HepG2 (cell line): ENCODE data around the gene TAP1. TPM values are rescaled to one million over a fixed set of nuclear protein-coding genes. Genes with fewer than 3 reads are reported as not detected.

Experiments used
- AGO1 ChIP-seq: fragments of 200-400 bp; formaldehyde crosslinking; IDR thresholded peaks from 2 replicates; pipeline ENCODE4 v1.6.1; 2017; ENCODE audit warnings: mild to moderate bottlenecking, low read depth, low read length, moderate library complexity; ENCODE audit not compliant: poor library complexity, severe bottlenecking
- ARID5B ChIP-seq: IDR thresholded peaks from 2 replicates; pipeline ENCODE4 v1.4.0; 2020; ENCODE audit warnings: mild to moderate bottlenecking, missing genetic modification reagents
- GTF2F1 ChIP-seq: fragments of 150-350 bp; IDR thresholded peaks from 2 replicates; pipeline ENCODE4 v1.6.1; 2014; ENCODE audit warnings: low read length
- IRF2 ChIP-seq: IDR thresholded peaks from 2 replicates; pipeline ENCODE4 v1.6.1; 2018; ENCODE audit warnings: missing genetic modification reagents, missing compliant biosample characterization
- PAXIP1 ChIP-seq: sonication (generic); formaldehyde crosslinking; conservative IDR thresholded peaks from 2 replicates; pipeline ENCODE4 v1.4.0; 2020; ENCODE audit warnings: mild to moderate bottlenecking, missing genetic modification reagents, moderate library complexity
- SETDB1 ChIP-seq: sonication (generic); formaldehyde crosslinking; IDR thresholded peaks from 2 replicates; pipeline ENCODE4 v1.5.1; 2020; ENCODE audit warnings: missing genetic modification reagents, mild to moderate bottlenecking, borderline replicate concordance
- SUZ12 ChIP-seq: fragments of 150-350 bp; IDR thresholded peaks from 2 replicates; pipeline ENCODE4 v1.6.1; 2014; ENCODE audit warnings: low read depth, low read length
- THAP11 ChIP-seq: IDR thresholded peaks from 2 replicates; pipeline ENCODE4 v1.6.1; 2016; ENCODE audit warnings: missing biosample characterization, missing genetic modification reagents
- ZFP1 ChIP-seq: IDR thresholded peaks from 2 replicates; pipeline ENCODE4 v1.6.1; 2016
- ZFY ChIP-seq: sonication (generic); formaldehyde crosslinking; IDR thresholded peaks from 2 replicates; pipeline ENCODE4 v1.4.0; 2020; ENCODE audit warnings: missing genetic modification reagents
- ZNF224 ChIP-seq: sonication (generic); formaldehyde crosslinking; IDR thresholded peaks from 2 replicates; pipeline ENCODE4 v1.5.0; 2020; ENCODE audit warnings: mild to moderate bottlenecking, missing genetic modification reagents
- ZNF292 ChIP-seq: sonication (generic); formaldehyde crosslinking; IDR thresholded peaks from 2 replicates; pipeline ENCODE4 v1.8.1; 2022; ENCODE audit warnings: mild to moderate bottlenecking, low read depth, missing genetic modification reagents, borderline replicate concordance
- ZNF589 ChIP-seq: sonication (generic); formaldehyde crosslinking; conservative IDR thresholded peaks from 2 replicates; pipeline ENCODE4 v1.8.0; 2022; ENCODE audit warnings: mild to moderate bottlenecking, moderate library complexity, missing genetic modification reagents
- ZNF619 ChIP-seq: sonication (generic); formaldehyde crosslinking; IDR thresholded peaks from 2 replicates; pipeline ENCODE4 v1.4.0; 2020; ENCODE audit warnings: mild to moderate bottlenecking, missing genetic modification reagents
- ZNF737 ChIP-seq: sonication (generic); formaldehyde crosslinking; IDR thresholded peaks from 2 replicates; pipeline ENCODE4 v1.5.0; 2020; ENCODE audit warnings: missing genetic modification reagents, mild to moderate bottlenecking, borderline replicate concordance
- ZNF83 ChIP-seq: sonication (generic); formaldehyde crosslinking; IDR thresholded peaks from 2 replicates; pipeline ENCODE4 v1.4.0; 2020; ENCODE audit warnings: missing genetic modification reagents, mild to moderate bottlenecking, borderline replicate concordance
- ZNF839 ChIP-seq: sonication (generic); formaldehyde crosslinking; IDR thresholded peaks from 2 replicates; pipeline ENCODE4 v1.4.0; 2020; ENCODE audit warnings: missing genetic modification reagents, mild to moderate bottlenecking, borderline replicate concordance
- polyA plus RNA-seq, 8 experiments: library from polyadenylated mRNA; depleted of rRNA in 3 of 8; stranded (reverse) in 7 of 8; unstranded in 1 of 8; fragments of >200 nt; fragmentation: Illumina TruSeq in 4 of 8; extraction: Trizol in 4 of 8; gene quantifications; 2 replicates each; pipeline versions ENCODE4 v1.2.1 to v1.2.3, GENCODE V29; 2011 to 2016; ENCODE audit warnings: low read depth in 4 of 8, missing spikeins in 1 of 8, mixed read lengths in 1 of 8; ENCODE audit not compliant: insufficient read depth in 1 of 8
- total RNA-seq, 5 experiments: library from RNA; depleted of rRNA; stranded (reverse); fragments of >200 nt; fragmentation: Illumina TruSeq; extraction: Trizol; gene quantifications; 2 replicates each; pipeline ENCODE4 v1.2.3, GENCODE V29; 2016; ENCODE audit warnings: low read depth in 1 of 5
- TF ChIP-seq, protein P1 (sequence below): sonication (generic); formaldehyde crosslinking; IDR thresholded peaks from 2 replicates; pipeline ENCODE4 v1.8.1; 2023; ENCODE audit warnings: missing genetic modification reagents, inconsistent platforms, borderline replicate concordance
- TF ChIP-seq, protein P2 (sequence below): sonication (generic); formaldehyde crosslinking; IDR thresholded peaks from 2 replicates; pipeline ENCODE4 v1.4.0; 2020; ENCODE audit warnings: missing genetic modification reagents, low read depth, mild to moderate bottlenecking, borderline replicate concordance

Gene TAP1
- total and polyA plus RNA-seq, 2 of the 13 experiments (the other 11 are each of a cell fraction or from before 2014, with no cell fraction given): 31.2 to 52.2 TPM

DNA sequence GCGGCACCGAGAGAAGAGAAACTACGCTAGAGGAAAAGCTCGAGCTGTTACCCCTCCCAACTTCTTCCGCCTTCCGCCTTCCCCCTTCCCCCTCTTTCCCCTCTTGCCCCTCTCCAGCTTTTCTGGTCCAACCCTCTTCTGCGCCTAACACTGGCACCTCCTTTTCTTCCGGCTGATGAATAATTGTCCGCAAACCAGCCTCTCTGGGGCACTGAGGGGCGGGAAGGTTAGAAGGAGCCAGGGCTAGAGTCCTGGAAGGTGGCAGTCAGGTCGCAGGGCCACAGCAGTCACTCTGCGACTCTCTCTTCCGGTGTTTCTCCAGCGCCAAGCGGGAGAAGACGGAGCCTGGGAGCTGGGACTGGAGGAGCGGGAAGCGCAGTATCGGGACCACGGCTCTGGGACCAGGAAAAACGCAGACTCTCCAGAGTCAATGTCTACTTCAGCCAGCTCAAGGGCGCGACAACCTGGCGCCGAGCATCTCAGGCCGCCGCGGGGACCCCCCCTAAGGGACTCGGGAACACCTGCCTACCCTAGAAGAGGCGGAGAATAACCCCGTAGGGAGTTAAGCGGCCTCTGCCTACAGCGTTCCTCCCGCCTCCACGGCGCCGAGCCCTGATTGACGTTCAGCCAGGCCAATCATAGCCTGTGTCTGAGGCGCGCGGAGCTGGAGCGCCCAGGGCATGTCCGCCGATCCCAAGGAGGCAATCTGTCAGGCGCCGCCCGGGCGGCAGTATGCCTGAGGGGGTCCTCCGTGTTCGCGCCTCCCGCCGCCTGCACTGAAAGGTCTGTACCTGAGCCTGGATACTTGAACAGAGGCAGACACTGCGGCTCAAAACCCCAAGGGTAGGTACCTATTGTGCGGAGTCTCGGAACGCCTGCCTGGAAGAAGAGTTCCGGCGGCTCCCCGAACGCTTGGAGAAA, 40.8 kb upstream of the TAP1 start (continued):
- TF ChIP-seq ARID5B: peak; percentile 55; the same call in 1 of the 2 replicates
- TF ChIP-seq, protein P1, sequence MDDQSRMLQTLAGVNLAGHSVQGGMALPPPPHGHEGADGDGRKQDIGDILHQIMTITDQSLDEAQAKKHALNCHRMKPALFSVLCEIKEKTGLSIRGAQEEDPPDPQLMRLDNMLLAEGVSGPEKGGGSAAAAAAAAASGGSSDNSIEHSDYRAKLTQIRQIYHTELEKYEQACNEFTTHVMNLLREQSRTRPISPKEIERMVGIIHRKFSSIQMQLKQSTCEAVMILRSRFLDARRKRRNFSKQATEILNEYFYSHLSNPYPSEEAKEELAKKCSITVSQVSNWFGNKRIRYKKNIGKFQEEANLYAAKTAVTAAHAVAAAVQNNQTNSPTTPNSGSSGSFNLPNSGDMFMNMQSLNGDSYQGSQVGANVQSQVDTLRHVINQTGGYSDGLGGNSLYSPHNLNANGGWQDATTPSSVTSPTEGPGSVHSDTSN (CRISPR knock-in tag): peak; percentile 77; the same call in 1 of the 2 replicates
- peak; percentile 67; the same call in 1 of the 2 replicates for TF ChIP-seq ZNF839
- TF ChIP-seq ZNF737 (CRISPR knock-in tag): 0 out of 2 replicates have a peak, but pooled peaks have one; percentile 68
- 0 out of 2 replicates have a peak, but pooled peaks have one; percentile 50 for TF ChIP-seq ZFP1 (CRISPR knock-in tag)
- TF ChIP-seq PAXIP1 (CRISPR knock-in tag): peak; percentile 30; the same call in 1 of the 2 replicates
- TF ChIP-seq ZNF619 (CRISPR knock-in tag): peak; percentile 23
- TF ChIP-seq GTF2F1: no peak
- TF ChIP-seq SETDB1 (CRISPR knock-in tag): no peak
- peak; percentile 79 for TF ChIP-seq ZNF589 (CRISPR knock-in tag)
- peak; percentile 75 for TF ChIP-seq ZNF292
- TF ChIP-seq IRF2 (CRISPR knock-in tag): peak; percentile 75; the same call in 1 of the 2 replicates
- TF ChIP-seq SUZ12: no peak
- peak; percentile 79; the same call in 1 of the 2 replicates for TF ChIP-seq ZNF83 (CRISPR knock-in tag)
- TF ChIP-seq ZNF224 (CRISPR knock-in tag): peak; percentile 62; the same call in 1 of the 2 replicates
- peak; percentile 85 for TF ChIP-seq ZFY (CRISPR knock-in tag)
- TF ChIP-seq, protein P2, sequence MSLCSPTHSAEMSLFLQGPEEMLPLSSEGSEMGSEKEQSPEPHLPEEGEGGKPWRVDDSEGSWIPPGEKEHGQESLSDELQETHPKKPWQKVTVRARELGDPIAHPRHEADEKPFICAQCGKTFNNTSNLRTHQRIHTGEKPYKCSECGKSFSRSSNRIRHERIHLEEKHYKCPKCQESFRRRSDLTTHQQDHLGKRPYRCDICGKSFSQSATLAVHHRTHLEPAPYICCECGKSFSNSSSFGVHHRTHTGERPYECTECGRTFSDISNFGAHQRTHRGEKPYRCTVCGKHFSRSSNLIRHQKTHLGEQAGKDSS: peak; percentile 17; the same call in 1 of the 2 replicates
- peak; percentile 77 for TF ChIP-seq AGO1
- peak; percentile 78 for TF ChIP-seq THAP11 (CRISPR knock-in tag)
